HG03432 (cell line): ENCODE results near the gene SMIM38.

Source experiments
- ATAC-seq: cut with Tn5 transposase; IDR thresholded peaks from one replicate; pipeline ENCODE4 v1.9.1; 2021; ENCODE audit warnings: mild to moderate bottlenecking, moderate library complexity; ENCODE audit not compliant: unreplicated experiment

SMIM38 gene

DNA sequence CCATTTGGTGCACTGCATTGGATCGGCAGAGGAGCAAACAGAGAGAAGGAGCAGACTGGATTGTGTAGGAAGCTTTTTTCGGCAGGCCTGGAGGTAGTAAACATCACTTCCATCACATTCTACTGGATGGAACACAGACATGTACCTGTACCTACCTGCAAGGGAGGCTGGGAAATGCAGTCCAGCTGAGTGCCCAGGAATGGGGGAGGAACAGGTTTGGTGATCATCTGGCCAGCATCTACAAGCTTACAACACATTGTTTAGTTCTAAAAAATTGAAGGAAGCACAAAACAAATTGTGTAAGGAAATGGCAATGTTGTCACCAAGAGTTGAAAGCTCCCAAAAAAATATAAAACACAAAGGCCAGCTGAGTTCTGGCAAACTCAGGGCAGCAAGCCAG, 19.1 kb downstream of the SMIM38 start:
- ATAC-seq = no peak

DNA sequence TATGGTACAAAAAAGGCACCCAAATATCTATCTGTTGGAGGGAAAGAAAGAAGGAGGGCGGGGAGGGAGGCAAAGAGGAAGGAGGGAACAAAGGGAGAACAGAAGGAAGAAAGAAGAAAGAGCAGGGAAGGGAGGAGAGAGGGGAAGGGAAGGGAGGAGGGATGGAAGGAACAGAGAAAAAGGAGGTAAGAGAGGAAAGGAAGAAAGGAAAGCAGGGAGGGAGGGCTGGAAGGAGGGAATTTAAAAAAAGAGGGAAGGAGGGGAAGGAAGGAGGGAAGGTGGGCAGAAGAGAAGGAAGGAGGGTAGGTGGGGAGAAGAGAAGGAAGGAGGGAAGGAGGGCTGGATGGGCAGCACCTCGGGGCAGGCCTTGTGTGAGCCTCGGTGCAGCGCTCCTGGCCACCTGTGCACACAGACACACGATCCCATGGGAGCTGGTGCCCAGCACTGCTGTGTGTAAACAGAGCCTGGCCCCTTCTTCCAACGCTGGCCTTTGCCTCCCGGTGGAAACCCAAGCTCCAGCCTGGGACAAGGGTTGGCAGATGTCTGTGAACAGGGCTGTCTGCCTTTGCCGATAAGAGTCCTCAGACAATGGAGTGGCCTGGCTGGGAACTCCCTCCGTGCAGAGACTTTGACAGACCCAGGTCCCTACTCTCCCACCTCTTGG, 23.2 kb downstream of the SMIM38 start:
- no peak for ATAC-seq

DNA sequence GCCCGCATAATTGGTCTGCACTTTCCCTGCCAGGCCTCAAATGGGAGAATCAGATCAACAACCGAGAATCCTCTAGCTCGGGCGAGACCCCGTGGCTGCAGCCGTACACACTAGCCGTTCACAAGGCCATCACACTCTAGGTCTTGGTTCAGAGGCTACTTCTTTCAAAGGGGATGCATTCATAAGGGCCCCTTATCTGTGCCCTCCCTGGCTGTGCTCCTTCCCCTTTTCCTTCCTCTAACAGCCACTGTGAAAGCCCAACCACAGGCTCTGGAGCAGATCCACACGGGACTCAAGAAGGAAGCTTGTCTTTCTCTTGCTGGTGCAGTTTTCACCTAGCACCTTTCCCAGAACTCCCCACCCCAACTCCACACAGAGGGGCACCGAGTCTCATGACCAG, 24.5 kb downstream of the SMIM38 start:
- no peak for ATAC-seq

DNA sequence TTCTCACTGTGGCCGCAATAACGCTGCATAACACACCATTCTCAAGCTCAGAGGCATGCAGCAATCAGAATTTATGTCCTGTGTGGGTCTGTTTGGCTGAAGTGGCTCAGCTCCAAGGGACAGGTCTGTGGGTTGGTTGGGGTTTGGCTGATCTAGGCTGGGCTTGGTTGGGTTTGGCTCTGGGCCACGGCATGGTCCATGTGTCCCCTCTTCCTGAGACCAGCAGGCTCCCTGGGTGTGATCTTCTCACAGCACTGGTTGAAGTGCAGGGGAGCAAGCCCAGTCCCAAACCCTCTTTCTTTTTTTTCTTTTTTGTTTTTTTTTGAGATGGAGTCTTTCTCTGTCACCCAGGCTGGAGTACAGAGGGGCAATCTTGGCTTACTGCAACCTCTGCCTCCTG, 25.0 kb downstream of the SMIM38 start:
- no peak for ATAC-seq

DNA sequence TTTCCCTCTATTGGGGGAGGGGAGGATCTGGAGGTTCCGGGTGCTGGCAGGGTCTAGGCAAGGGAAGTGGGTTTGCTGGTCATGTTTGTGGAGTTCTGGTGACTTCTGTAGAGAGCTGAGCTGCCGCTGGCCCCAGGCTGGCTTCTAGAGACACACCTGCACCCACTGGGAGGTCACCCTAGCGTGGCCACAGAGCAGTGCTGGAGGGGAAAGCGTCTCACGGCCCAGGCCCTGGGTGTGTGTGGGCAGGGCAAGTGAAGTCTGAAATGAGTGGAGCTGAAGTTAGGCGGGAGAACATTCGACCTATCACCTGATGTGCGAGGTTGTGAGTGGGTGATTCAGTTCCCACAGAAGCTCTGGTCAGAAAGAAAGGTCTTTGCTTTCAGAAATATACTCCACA, 27.9 kb downstream of the SMIM38 start:
- no peak for ATAC-seq

GRCh38 chr11:69186316-69187260, 30.9 kb downstream of the SMIM38 start:
- no peak for ATAC-seq

DNA sequence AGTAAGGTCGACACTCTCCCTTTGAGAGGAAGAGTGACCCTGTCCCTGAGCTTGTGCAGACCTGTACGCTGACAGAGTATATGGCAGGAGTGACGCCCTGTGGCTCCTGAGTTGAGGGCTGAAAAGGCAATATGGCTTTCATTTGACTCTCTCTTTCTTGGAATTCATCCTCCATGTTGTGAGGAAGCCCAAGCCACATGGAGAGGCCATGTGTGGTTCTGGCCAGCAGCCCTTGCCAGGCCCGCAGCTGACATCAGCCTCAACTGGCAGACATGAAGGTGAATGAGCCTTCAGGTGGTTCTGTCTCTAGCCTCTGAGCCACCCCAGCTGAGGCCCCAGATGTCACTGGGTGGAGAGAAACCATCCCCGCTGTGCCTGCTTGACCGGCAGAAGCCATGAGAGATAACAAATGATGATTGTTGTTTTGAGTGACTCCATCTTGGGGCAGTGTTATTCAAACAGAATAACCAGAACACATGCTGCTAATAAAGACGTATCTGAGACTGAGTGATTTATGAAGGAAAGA, 31.9 kb downstream of the SMIM38 start:
- no peak for ATAC-seq

- ATAC-seq = no peak
Observed at GRCh38 chr11:69189059-69189458, 33.3 kb downstream of the SMIM38 start.

DNA sequence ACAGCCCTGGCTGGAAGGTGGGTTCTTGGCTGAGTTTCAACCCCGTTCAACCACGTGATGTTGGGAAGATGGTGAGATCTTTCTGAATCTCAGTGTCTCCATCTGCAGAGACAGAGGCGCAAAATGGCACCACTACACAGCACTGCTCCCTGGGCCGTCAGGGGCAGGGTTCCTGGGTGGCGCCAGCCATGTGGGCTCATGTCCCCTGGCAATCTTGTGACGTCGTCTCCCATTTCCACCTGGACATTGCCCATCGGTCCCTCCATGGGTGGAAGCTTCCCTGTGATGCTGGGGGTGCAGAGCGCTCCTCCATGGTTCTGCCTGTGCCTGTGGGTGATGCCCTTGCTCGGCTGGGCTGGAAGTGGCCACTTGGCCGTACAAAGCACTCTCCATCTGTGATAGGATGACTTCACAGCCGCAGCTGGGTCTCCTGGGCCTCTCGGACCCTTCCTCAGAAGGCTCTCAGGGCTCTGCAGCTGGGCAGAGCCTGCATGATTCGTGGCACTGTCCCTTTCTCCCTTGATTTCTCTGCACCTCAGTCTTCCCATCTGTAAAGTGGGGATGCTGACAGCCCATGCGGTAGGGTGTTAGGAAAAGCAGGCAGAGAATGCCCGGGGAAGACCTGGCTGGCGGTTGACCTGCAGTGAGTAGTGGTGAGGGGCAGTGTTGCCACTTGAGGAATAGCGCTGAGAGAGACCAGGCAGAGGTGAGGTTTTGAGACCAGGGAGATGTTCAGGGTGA, 35.2 kb downstream of the SMIM38 start:
- no peak for ATAC-seq

- ATAC-seq = no peak
Observed at GRCh38 chr11:69192301-69192721, 36.6 kb downstream of the SMIM38 start.

GRCh38 chr11:69193151-69193550, 37.4 kb downstream of the SMIM38 start:
- no peak for ATAC-seq

- no peak for ATAC-seq
Observed at GRCh38 chr11:69193629-69194028, 37.9 kb downstream of the SMIM38 start.

DNA sequence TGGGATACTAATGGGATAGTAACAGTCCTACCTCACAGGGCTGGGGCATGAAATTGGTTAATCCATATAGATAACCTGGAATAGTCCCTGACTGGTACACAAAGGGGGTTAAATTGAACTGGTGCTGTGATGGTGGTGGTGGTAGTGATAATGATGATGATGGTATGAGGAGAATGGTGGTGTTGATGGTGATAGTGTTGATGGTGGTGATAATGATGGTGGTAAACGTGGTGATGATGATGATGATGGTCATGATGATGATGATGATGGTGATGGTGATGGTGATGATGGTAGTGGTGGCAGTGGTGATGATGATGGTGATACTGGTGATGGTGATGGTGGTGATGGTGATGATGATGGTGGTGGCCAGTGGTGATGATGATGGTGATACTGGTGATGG, 38.7 kb downstream of the SMIM38 start:
- ATAC-seq = no peak

GRCh38 chr11:69194956-69195355, 39.2 kb downstream of the SMIM38 start:
- no peak for ATAC-seq

- ATAC-seq = no peak
Observed at GRCh38 chr11:69195824-69196782, 40.4 kb downstream of the SMIM38 start.

GRCh38 chr11:69196783-69197169, 41.0 kb downstream of the SMIM38 start:
- ATAC-seq = no peak

DNA sequence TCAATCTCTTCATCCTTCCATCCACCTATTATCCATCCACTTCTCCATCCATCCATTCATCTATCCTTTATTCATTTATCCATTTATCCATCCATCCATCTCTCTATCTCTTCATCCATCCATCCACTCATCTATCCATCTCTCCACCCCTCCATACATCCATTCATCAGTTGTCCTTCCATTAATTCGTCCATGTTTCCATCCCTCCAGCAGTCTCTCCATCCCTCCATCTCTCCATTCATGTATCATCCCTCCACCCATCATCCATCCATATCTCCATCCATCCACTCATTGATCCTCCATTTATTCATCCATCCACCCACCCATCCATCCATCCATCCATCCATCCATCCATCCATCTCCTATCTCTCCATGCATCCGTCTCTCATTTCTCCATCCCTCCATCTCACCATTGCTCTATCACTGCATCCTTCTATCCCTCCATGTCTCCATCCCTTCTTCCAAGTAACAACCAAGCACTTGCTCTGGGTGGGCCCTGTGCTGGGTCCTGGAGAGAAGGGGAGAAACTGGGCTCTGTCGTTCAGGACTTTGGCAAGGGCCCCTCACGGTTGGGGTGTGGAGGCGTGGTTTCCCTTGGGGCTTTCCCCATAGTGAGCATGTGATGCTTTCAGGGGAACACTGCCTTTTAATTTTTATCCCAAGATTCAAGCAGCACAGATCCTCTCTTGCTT, 43.3 kb downstream of the SMIM38 start:
- no peak for ATAC-seq

- ATAC-seq = no peak
Observed at GRCh38 chr11:69199583-69200315, 44.0 kb downstream of the SMIM38 start.
